Jurkat, Clone E6-1 (cell line): ENCODE data around the gene DNAH12.
"Not testable (repeated sequence)": the region's sequence is repeated elsewhere in the genome, so short reads cannot be mapped to it uniquely, and the experiment has no call there.

Source experiments
- DNase-seq: peaks from one replicate; pipeline ENCODE4 v3.0.0-alpha.2; 2011; ENCODE audit warnings: low read depth, low spot score
- H3K4me3 ChIP-seq: 2 replicates; pipeline ENCODE4 v1.5.1; 2011; ENCODE audit warnings: mild to moderate bottlenecking, low read length, control low read depth, moderate library complexity

The DNAH12 gene

DNA sequence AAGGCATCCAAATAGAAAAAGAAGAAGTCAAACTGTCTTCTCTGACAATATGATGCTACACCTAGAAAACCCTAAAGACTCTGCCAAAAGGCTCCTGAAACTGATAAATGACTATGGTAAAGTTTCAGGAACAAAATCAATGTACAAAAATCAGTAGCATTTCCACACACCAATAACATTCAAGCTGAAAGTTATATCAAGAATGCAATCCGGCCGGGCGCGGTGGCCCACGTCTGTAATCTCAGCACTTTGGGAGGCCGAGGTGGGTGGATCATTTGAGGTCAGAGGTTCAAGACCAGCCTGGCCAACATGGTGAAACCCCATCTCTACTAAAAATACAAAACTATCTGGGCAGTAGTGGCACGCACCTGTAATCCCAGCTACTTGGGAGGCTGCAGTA is 105.7 kb downstream of the DNAH12 start:
- DNase-seq, H3K4me3 ChIP-seq: not testable (repeated sequence)

DNA sequence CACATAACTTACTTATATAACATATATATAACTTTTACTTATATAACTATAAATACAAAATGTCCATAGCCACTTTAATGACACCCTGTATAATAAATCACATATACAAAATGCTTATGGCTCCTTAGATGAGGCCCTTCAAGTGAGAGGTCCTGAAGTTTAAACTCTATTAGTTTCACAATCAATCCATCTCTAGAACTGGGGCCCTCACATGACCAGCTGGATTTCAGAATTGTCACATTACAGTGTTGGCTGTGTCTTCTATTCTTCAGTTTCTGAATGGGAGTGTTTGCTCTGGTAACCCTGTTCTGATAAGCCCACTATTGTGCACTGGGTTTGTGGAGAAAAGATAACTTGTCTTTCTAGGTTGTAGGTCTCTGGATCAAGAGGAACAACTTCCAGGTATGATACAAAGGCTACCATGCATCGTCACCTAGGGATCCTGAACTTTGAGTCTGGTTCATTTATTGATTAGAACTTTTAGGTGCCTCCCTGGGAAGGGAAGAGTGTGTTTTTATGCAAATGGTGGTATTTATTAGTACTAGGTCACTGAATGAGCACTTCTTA is 107.9 kb downstream of the DNAH12 start:
- DNase-seq = no peak

DNA sequence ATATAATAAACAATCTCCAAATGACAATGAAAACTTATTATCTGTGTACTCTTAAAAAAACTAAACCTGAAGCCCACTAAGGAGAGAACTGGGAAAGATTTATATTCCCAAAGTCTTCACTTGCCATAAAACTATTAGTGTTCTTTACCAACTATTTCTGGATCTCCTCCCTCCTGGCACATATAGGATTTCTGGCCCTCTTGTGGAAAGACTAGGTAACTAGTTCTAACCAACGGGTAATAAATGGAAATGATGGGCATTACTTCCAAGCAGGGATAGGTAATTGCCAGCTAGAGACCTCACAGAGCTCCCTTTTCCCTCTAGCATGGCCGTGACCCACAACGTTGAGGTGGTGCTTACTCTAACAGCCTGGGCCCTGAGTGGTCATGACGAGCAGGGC is 110.1 kb downstream of the DNAH12 start:
- peak; percentile 7 for DNase-seq
- H3K4me3 ChIP-seq = no peak overlapping the region

More for the DNA sequence above, 107.9 kb downstream of the DNAH12 start:
- H3K4me3 ChIP-seq = no peak overlapping the region

DNA sequence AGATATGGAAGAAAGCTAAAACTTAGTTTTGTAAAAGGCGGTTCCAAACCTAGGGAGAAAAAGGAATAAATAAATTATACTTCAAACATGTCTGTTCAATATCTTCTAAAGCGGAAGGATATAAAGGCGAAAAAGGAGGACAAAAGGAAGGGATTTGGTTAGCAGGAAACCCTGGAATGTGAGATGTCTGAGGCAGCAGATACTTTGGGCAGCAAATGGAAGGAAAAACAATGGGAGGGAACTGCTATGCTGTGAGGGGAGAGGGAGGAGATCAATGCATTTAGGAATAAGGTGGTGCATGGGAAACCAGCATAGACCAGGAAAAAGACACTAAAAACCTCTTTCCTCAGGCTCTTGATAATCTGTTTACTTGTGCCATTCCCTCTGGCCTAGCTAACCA is 120.8 kb downstream of the DNAH12 start:
- no peak for DNase-seq
- no peak overlapping the region for H3K4me3 ChIP-seq

DNA sequence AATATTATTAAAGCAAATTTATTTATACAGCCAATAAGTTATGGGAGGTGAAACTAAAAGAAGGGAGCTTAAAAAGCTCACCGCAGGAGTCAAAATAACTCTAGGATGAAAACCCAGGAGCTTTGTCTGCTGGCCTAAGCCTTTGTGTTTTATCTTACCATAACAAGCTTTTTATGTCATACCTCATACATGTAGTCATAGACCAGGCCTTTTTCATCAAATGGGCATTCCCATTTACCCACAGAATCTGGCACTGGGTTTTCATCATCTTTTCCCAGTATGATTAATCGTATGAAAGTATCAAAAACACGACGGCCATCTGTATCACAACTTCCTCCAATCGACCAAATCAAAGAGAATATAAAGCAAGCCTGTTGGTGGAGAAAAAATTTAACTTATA is 122.8 kb downstream of the DNAH12 start:
- DNase-seq = no peak

DNA sequence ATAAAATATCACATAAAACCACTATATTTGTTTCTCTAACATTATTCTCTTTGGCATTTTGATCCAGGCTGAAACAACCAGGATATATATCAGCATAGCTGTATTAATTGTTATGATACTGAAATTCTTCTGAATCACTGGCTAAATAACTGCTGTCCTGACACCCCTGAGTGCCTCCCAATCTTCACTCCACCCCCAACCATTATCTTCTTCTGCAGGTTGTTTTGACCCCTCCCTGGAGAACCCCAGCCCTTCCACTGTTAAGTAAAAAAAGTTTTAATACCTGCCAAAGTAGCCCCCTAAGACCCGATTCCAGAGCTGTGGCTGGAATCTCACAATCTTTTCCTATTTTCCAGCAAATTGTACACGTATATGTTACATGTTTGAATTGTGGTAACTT is 124.1 kb downstream of the DNAH12 start:
- no peak for DNase-seq
- H3K4me3 ChIP-seq = no peak overlapping the region

More for the DNA sequence above, 122.8 kb downstream of the DNAH12 start:
- H3K4me3 ChIP-seq = no peak overlapping the region

DNA sequence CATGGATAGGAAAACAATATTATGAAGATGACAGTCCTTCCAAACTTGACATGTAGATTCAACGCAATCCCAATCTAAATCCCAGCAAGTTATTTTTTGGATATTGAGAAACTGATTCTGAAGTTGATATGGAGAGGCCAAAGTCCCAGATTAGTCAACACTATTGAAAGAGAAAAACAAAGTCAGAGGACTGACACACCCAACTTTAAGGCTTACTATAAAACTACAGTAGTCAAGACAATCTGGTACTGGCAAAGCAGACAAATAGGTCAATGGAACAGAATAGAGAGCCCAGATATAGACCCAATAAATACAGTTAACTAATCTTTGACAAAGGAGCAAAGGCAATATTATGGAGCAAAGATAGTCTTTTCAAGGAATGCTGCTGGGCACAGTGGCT is 132.4 kb downstream of the DNAH12 start:
- H3K4me3 ChIP-seq = no peak overlapping the region
- DNase-seq = no peak

DNA sequence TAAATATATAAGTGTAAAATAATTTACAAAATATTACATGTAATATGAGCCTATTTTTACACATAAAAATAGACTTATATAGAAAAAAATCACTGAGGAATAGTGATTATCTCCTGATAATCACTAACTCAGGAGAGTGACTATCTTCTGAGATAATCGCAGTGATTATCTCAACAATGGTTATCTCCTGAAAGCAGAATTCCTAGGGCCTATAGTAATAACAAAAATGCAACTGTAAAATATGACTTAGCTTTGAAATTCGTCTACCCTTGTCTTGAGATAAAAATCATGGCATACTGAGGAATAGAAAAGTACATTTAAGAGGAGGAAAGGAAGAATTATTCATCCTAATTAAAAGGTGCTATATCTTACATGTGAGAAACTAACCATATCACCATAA is 134.7 kb downstream of the DNAH12 start:
- H3K4me3 ChIP-seq = no peak overlapping the region
- DNase-seq = no peak

DNA sequence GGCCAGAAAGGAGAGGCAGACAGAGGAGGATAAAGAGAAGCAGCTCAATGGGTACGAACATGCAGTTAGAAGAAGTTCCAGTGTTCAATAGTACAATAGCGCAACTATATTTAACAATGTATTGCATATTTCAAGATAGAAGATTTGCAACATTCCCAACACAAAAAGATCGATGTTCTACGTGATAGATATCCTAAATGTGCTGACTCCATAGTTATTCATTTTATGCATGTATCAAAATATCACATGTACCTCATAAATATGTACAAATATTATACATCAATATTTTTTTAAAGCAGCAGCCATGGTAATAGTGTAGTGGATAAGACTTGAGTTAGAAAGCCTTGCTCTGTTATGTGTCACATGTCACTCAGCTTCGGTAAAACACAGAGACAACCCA is 141.5 kb downstream of the DNAH12 start:
- no peak overlapping the region for H3K4me3 ChIP-seq
- DNase-seq = no peak

DNA sequence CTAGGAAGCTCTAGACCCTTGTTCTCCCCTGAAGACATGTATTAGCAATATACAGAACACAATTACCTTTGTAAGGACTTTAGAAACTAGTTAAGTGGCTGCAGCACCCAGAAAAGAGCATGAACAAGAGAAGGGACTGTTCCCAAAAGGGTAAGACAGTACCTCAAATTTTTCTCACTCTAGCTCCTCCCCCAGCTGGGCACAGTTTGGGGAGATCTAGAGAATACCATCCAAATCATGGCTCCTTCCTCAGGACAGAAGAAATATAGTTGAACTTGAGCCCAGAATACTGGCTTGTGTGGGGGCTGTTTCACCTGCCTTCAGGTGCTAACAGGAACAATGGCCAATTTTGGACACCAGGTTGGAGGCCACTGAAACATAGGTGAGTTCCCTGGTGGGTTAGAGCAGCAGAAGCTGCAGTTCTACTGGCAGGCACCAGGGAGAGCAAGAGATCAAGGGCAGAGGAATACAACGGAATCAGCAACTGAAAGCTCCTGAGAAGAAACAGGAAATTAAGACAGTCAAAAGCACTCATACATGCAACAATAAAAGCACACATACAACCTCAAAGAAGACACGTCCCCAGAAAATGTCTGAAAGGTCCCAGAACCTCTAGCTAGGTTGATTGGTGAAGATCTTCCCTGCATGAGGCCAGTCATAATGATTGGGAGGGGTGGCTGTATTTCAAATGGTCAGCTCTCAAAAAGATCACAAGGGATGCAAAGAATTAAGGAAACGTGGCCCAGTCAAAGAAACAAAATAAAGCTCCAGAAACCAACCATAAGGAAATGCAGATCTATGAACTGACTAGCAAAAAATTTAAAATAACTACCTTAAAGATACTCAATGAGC is 146.7 kb downstream of the DNAH12 start:
- H3K4me3 ChIP-seq = no peak overlapping the region
- peak; percentile 74 for DNase-seq

DNA sequence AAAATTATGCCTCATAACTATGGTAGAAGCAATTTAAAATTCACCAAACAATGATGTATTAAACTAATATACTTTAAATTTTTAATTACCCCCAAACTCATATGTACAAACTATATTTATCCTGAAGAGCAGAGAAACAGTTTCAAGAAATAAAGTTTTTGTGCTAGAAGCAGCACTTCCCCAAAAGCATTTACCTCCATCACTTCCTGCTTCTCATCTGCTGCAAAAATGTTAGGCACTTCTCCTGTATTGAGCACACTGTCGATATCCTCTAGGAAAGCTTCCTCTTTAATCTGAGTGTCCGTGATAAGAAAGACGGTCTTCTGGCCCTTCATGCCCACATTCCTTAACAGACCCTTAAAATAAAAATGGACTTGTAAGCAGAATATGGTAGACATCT is 150.2 kb downstream of the DNAH12 start:
- DNase-seq = no peak
- no peak overlapping the region for H3K4me3 ChIP-seq

DNA sequence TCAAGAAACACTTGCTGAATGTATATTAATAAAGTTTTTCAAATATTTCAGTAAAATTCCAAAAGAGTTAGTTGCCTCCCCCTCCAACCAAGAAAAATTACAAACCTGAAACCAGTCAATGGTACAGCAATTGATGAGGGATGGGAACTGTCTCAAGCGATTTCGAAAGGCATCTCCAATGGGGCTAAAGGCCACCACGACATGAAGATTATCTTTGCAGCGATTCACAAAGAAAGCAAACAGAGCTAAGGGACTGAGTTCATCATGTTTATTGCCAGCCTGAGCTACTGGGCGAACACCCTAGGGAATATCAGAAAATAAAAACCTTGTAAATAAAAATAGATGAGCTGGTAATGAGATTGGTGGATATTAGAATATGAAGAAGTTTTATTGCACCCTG is 152.4 kb downstream of the DNAH12 start:
- no peak for DNase-seq
- H3K4me3 ChIP-seq = no peak overlapping the region

DNA sequence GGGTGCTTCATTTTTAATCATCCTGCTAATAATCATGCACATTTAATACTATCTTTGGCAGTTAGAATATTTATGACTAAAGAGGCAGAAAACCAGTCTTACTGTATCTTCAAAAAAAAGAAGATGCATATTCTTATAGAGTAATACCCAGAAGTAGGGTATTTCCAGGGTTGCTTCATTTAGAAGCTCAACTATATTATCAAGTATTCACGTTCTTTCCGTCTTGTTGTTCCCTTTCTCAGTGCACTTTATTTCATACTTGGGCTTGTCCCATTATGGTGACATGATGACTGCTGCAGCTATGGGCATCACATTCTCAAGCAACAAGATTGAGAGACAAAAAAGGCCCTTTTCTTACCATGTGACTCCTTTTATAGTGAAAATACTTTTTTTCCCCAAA is 154.9 kb downstream of the DNAH12 start:
- H3K4me3 ChIP-seq = no peak overlapping the region
- DNase-seq = no peak

DNA sequence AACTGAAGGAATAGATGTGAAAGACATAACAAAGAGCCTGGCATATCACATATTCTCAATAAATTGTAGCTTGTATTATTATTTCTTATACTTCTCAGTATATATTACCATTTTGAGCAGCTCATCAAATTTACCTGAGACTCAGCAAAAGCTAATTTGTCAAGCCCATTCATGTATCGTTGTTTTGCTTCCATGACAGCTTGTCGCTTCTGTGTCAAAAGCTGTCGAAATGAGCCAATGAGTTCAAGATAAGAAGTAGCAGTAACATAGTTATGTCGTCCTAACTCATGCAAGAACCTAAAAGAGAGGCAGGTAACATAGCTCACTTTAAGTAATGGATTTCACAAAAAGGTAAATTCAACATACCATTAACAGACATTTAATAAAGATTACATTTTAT is 157.8 kb downstream of the DNAH12 start:
- no peak for DNase-seq
- H3K4me3 ChIP-seq = no peak overlapping the region

DNA sequence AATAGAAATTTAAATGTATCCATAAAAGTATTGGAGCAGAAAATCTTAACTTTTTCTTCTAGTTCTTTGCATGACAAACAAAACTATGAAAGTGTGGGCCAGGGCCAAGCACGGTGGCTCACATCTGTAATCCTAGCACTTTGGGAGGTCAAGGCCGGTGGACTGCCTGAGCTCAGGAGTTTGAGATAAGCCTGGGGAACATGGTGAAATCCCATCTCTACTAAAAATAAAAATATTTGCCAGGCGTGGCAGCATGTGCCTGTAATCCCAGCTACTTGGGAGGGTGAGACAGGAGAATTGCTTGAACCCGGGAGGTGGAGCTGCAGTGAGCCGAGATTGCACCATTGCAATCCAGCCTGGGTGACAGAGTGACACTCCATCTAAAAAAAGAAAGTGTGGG is 158.6 kb downstream of the DNAH12 start:
- no peak overlapping the region for H3K4me3 ChIP-seq
- DNase-seq = no peak

DNA sequence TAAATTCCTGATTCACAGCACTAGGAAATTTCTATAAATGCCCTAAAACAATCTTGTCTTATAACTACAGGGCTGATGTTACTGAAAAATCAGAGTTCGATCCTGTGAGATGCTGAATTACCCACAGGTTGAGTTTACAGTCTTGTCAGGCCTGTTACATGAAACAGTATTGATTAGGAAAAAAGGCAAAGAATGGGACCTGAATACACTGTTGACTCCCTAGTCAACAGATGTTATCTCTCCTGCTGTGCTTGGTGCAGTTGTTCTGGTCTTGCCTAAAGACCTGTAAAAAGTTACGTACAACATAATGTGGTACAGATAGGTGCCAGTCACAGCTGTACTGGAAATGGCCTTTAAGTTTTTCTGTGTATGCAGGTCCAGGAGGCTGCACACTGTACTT is 160.3 kb downstream of the DNAH12 start:
- DNase-seq = no peak
- H3K4me3 ChIP-seq = no peak overlapping the region

DNA sequence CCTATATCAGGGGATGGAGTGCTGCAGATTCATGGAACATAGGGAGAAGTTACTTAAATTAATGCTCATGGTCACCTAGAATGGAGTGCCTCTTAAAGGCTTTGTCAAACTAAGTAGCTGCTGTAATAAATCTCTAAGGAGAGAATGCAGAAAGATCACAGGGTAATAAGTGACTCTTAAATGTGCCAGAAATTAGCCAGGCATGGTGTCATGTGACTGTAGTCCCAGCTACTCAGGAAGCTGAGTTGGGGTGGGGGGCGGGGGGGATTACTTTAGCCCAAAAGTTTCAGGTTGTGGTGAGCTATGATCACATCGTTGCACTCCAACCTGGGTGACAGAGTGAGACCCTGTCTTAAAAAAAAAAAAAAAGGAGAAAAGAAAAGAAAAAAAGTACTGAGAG is 160.7 kb downstream of the DNAH12 start:
- no peak overlapping the region for H3K4me3 ChIP-seq
- DNase-seq = no peak

DNA sequence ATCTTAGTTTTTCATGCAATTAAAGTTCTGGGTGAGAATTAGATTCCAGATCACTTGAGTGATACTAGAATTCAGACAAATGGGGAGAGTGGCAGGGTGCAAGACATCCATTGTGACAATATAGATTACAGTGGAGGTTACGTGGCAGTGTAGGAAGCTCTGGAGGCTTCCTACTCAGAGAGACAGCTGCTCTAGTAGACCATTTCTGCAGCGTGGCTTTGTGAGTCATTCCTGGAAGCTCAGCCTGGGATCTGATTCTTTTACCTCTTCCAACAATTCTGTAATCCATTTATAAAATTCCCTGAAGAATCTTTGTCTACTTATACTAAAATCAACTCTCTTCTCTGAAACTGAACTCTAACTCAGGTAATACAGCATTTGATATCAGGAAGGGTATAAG is 161.2 kb downstream of the DNAH12 start:
- no peak overlapping the region for H3K4me3 ChIP-seq
- DNase-seq = no peak

DNA sequence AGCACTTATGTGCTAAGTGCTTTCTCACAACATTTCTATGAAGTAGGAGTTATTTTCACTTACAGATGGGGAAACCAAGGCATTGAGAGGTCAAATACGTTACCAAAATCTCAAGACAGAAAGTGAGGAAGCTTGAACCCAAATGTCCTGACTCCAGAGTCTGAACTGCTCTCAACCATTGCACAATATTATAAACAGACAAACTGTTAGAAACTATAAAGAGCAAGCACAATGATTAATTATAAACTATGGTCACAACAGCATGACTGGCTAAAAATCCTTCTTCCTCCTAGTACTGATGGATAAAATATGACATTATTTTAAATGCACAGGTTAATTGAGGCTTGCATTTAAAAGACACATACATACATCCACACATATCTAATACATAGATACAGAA is 173.8 kb downstream of the DNAH12 start:
- no peak for DNase-seq
- no peak overlapping the region for H3K4me3 ChIP-seq

DNA sequence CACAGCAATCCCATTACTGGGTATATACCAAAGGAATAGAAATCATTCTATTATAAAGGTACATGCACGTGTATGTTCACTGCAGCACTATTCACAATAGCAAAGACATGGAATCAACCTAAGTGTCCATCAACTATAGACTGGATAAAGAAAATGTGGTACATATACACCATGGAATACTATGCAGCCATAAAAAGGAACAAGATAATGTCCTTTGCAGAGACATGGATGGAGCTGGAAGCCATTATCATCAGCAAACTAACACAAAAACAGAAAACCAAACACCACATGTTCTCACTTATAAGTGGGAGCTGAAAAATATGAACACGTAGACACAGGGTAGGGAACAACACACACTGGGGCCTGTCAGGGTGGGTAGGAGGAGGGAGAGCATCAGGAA is 179.1 kb downstream of the DNAH12 start:
- not testable (repeated sequence) for DNase-seq, H3K4me3 ChIP-seq

DNA sequence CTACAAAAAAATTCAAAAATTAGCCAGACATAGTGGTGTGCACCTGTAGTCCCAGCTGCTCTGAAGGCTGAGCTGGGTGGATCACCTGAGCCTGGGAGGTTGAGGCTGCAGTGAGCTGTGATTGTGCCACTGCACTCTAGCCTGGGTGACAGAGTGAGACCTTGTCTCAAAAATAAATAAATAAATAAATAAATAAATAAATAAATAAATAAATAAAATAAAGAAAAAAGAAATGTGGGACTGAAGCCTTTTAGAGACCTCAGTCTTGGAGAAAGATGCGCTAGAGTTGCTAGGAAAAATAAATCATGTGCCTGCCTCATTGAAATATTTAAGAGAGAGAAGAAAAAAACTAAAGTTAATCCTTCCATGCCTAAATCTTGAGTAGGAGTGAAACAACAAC is 187.9 kb downstream of the DNAH12 start:
- DNase-seq, H3K4me3 ChIP-seq: not testable (repeated sequence)
